ENCODE results near the gene EPHB6.

- TF ChIP-seq REST (IDR thresholded peaks at IDR 0.05; ENCODE audit: low read depth) (no peak), TAF1 (IDR thresholded peaks at IDR 0.05; ENCODE audit: low read depth) (no peak)
These were observed 36.7 kb downstream of the EPHB6 start for GRCh38 chr7:142891490-142892082.
